Measurements from ENCODE around the gene UTF1. TPM values are rescaled to one million over a fixed set of nuclear protein-coding genes. Genes with fewer than 3 reads are reported as not detected.
"Not testable (repeated sequence)": the region's sequence is repeated elsewhere in the genome, so short reads cannot be mapped to it uniquely, and the experiment has no call there.

UTF1 gene
- total RNA-seq, 1 experiment from 2014 or later: not detected

DNA sequence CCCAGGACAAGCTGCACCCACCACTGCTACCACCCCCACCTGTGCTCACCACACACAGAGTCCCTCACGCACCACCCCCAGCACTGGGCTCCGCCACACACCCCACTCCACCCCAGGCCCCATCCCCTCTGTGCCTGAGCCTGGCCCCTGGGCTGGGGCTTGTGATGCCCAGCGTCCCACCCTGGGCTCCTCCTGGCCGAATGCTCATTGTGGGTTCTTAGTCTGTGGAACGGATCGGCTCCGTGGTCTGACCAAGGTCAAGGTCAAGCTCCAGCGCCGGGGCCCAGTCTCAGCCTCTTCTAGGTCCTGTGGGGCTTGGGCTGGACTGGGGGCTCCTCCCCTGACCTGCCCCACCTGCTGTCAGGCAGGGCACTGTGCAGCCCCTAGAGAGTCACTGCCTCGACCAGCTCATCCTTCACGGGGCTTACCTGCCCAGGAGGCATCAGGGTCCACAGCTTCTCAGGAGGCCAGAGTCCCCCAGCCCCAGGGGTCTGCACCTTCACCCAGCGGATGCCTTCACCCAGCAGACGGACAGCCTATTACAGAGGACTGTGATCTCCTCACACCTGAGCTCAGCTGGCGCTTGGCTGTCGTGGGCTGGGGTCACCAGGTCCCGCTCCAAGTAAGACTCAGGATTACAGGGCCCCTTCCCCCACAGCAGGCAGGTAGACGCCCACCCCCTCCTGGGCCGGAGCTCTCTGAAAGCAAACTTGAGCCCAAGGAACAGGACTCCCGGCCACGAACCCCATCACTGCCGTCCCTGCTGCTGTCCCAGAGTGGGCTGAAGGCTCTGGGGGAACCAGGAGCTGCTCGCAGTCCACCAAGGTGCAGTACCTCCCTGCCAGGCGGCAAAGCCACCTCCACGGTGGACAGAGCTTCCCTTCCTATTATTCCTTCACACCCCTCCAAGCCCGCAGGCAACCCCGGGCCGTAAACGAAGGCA, 15.3 kb upstream of the UTF1 start:
- H3K36me3 ChIP-seq: no peaks in the 10 kb centered on the region
- H3K27me3 ChIP-seq: no peaks in the 10 kb centered on the region
- no peak for DNase-seq
- H3K4me3 ChIP-seq: no peak overlapping the region
- no peaks in the 10 kb centered on the region for H3K9me3 ChIP-seq

DNA sequence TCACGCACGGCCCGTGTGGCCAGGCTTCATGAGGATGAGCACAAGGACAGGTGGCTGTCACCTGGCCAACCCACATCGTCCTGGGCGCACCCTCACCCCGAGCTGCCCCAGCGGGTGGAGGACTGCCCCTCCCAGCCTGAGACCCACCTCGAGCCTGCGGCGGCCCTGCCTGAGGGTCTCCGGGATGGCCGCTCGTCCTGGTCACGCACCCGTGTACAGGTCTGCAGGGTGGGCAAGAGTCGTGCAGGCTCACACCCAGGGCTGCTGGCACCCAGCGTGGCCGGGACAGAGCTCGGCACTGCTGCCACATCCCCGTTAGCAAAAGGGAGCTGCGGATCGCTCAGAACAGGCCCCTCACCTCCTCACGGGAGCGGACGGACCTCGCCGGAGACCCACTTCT, 14.4 kb upstream of the UTF1 start:
- no peaks in the 10 kb centered on the region for H3K9me3 ChIP-seq
- DNase-seq: no peak
- H3K4me3 ChIP-seq: no peak overlapping the region
- no peaks in the 10 kb centered on the region for H3K36me3 ChIP-seq
- no peaks in the 10 kb centered on the region for H3K27me3 ChIP-seq

DNA sequence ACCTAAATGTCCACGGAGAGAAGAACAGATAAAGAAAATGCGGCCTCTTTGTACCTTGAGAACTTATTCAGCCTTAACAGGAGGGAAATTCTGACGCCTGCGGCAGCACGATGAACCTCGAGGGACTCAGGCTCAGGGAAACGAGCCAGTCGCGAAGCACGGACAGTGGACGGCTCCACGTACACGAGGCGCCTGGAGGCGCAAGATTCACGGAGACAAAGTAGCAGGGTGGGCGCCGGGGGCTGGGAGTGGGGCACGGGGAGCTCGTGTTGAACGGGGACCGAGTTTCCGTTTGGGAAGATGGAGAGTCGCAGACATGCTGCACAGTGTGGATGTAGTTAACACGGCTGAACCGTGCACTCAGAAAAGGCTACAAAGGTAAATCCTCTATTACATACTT, 13.2 kb upstream of the UTF1 start:
- DNase-seq: no peak
- Histone ChIP-seq H3K4me3 (no peak overlapping the region), H3K36me3 (no peaks in the 10 kb centered on the region)

DNA sequence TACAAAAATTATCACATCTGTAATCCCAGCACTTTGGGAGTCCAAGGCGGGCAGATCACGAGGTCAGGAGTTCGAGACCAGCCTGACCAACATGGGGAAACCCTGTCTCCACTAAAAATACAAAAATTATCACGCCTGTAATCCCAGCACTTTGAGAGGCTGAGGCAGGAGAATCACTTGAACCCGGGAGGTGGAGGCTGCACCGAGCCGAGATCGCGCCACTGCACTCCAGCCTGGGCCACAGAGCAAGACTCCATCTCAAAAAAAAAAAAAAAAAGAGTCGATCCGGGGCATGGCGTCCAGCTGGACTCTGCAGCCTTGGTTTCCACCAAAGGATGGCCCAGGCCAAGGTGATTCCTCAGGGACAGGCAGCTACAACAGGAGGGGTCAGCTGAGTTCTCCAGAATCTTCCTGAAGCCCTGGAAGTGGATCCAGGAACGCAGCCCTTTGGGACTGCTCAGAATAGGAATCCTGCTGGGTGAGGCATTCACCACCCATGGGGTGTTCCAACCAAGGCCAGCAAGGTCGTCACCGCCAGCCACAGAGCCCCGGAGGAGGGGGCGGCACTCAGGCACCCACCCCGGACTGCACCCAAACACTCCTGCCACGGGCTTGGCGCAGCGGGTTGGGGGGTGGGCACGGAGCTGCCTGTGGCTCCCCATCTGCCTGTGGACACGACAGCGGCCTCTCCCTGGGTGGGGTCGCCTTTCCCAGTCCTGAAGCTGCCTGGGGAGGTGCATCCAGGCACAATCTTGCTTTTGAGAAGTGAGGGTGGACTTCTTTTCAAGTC, 12.0 kb upstream of the UTF1 start:
- H3K36me3 ChIP-seq: no peaks in the 10 kb centered on the region
- H3K9me3 ChIP-seq: no peaks in the 10 kb centered on the region
- no peak for DNase-seq
- no peaks in the 10 kb centered on the region for H3K27me3 ChIP-seq
- no peak overlapping the region for H3K4me3 ChIP-seq

More for the DNA sequence above, 13.2 kb upstream of the UTF1 start:
- Histone ChIP-seq H3K9me3 (no peaks in the 10 kb centered on the region), H3K27me3 (no peaks in the 10 kb centered on the region)

DNA sequence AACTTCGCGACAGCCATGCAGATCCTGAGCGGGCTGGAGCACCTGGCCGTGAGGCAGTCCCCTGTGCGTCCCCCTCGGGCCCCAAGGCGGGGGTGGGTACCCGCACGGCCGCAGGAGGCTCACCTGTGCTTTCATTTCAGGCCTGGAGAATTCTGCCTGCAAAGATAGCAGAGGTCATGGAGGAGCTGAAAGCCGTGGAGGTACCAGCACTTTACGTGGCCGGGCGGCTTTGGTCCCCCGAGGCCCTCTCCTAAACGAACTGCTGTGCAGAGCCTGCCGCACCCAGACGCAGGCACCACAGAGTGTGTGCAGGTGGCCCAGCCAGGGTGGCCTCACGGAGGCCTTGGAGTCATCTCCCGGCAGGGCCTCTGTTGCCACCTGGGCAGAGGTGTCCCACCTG, 11.1 kb upstream of the UTF1 start:
- H3K27me3 ChIP-seq: no peaks in the 10 kb centered on the region
- H3K9me3 ChIP-seq: no peaks in the 10 kb centered on the region
- no peak for DNase-seq
- H3K4me3 ChIP-seq: no peak overlapping the region
- H3K36me3 ChIP-seq: no peaks in the 10 kb centered on the region

DNA sequence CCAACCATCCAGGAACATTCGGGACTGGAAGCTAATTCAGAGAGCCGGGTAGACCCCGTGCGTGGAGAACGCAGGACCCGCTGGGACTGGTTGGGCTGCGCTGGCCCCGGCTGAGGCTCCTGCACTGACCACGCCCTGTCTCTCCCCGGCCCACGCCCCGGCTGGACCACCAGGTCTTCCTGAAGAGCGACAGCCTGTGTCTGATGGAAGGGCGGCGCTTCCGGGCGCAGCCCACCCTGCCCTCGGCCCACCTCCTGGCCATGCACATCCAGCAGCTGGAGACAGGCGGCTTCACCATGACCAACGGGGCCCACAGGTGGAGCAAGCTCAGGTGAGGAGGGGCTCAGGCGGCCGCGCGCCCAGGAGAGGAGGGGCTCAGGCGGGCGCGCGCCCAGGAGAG, 10.2 kb upstream of the UTF1 start:
- H3K27me3 ChIP-seq: no peaks in the 10 kb centered on the region
- no peak overlapping the region for H3K4me3 ChIP-seq
- no peak for DNase-seq
- H3K9me3 ChIP-seq: no peaks in the 10 kb centered on the region
- H3K36me3 ChIP-seq: no peaks in the 10 kb centered on the region

DNA sequence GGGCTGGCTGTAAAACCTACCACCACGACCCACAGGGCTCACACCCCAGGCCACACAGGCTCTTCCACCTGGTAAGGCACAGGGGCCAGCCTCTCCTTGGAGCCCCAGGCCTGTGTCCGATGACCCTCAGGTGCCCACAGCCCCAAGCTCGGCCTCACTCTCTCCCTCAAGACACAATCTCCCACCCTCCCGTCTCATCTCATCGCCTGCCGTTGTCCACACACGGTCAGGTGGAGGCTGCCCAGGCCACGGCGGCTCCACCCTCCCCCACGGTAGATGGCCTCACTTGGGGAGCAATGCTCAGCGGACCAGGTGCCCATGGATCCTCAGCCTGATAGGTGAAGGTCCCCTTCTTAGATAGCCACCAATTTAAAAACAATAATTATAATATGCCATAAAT, 8.7 kb upstream of the UTF1 start:
- no peak for DNase-seq
- Histone ChIP-seq H3K27me3 (no peaks in the 10 kb centered on the region), H3K9me3 (no peaks in the 10 kb centered on the region), H3K4me3 (no peak overlapping the region), H3K36me3 (no peaks in the 10 kb centered on the region)

DNA sequence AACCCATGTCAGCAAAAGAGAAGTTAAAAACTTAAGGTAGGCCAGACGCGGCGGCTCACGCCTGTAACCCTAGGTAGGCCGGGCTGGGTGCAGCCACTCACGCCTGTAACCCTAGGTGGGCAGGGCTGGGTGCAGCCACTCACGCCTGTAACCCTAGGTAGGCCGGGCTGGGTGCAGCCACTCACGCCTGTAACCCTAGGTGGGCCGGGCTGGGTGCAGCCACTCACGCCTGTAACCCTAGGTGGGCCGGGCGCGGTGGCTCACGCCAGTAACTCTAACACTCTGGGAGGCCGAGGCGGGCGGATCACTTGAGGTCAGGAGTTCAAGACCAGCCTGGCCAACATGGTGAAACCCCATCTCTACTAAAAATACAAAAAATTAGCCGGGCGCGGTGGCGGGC, 8.3 kb upstream of the UTF1 start:
- H3K4me3 ChIP-seq, H3K27me3 ChIP-seq: not testable (repeated sequence)

DNA sequence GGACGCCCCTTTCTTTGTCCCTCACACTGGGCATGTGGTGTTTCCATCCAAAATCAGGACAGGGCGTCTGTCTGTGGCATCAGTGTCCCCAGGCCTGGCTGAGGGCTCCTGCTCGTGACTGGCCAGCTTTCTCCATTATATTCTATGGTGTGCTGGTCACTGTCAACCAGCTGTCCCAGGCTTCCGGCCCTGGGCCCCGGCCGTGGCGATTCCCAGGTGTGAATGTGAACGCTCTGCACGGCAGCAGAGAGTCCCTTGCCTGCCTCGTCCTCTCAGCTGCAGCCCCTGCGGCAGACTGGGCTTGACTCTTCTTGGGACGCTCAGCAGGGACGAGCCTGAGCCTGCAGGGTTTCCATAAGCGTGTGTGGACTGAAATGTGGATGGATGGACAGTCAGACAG, 5.9 kb upstream of the UTF1 start:
- H3K9me3 ChIP-seq: no peaks in the 10 kb centered on the region
- no peaks in the 10 kb centered on the region for H3K36me3 ChIP-seq
- H3K4me3 ChIP-seq: no peak overlapping the region
- H3K27me3 ChIP-seq: peaks cover under 1% of the 10 kb centered on the region
- no peak for DNase-seq

More for the DNA sequence above, 8.3 kb upstream of the UTF1 start:
- DNase-seq, H3K9me3 ChIP-seq, H3K36me3 ChIP-seq: not testable (repeated sequence)

DNA sequence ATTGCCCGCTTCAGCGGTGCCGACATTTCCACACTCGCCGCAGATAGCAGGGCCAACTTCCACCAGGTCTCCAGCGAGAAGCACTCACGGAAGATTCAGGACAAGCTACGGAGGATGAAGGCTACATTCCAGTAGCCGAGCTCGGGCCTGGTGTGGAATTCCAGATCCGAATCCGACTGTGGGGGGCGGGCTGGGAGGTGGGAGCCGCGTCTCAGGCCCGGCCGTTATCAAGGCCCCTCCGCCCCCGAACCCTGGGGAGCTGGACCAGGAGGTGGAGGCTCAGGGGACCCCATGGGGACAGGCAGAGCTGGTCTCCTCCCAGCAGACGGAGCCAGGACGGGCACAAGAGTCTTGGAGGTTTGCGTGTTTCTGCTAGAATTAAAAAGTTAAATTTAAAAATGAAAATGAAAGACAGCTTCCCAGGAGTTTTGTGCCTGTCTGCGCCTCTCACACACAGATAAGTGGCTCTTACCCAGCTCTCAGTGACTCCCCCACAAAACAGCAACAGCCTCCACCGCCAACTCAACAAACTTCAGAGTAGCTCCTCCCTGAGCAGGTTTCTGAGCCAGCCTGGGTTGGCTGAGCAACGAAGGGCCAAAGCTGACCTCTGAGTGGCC, 5.2 kb upstream of the UTF1 start:
- no peak for DNase-seq
- Histone ChIP-seq H3K27me3 (peaks cover 5% of the 10 kb centered on the region), H3K4me3 (no peak overlapping the region)

DNA sequence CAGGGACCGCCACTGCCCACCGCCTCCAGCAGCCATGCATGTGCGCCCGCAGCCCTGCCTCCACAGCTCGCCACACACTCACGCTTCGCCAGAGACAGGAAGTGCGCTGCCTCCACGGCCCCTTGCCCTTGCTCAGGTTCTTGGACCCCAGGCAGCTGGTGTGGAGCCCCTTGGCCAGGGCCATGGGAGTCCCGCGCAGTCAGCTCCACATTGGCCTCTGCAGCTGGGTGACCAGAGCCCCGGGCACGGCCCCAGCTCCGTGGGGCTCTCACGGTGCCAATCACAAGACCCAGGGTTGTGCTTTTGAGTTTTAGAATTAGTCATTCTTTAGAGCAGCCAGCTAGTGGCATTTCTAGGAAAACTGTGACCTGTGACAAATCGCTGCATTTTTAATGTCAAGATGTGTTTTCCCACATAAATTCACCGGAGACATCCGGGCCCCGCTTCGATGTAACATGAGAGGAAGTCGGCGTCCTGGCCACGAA, 4.3 kb upstream of the UTF1 start:
- no peak for DNase-seq
- peaks cover 5% of the 10 kb centered on the region for H3K27me3 ChIP-seq
- no peak overlapping the region for H3K4me3 ChIP-seq
- no peaks in the 10 kb centered on the region for H3K9me3 ChIP-seq
- no peaks in the 10 kb centered on the region for H3K36me3 ChIP-seq

More for the DNA sequence above, 5.2 kb upstream of the UTF1 start:
- H3K9me3 ChIP-seq: no peaks in the 10 kb centered on the region
- no peaks in the 10 kb centered on the region for H3K36me3 ChIP-seq

DNA sequence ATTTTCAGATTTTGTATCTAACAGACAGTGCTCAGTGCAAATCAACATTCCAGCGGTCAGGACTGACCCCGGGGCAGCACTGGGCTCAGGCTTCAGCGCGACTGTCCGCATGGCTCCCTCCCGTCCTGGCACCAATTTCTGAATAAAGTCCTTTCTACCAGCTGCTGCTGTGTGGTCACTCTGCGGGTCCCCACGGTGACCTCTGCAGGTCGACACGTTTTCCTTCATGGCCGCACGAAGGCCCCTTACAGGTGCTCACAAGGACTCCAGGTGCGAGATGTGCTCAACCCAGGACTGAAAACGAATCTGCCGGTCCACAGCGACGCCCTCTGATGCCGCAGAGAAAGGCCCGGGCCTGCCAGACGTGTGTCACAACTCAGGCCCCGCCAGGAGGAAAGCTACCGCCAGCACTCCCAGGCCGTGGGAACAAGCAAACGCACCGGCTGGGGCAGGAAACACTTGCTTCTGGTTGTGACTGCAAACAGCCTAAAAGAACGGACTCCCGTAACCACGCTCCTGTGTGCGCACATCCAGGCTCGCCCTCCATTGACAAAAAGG, 3.7 kb upstream of the UTF1 start:
- no peak for DNase-seq
- no peak overlapping the region for H3K4me3 ChIP-seq
- no peaks in the 10 kb centered on the region for H3K36me3 ChIP-seq
- peaks cover 5% of the 10 kb centered on the region for H3K27me3 ChIP-seq
- H3K9me3 ChIP-seq: no peaks in the 10 kb centered on the region

DNA sequence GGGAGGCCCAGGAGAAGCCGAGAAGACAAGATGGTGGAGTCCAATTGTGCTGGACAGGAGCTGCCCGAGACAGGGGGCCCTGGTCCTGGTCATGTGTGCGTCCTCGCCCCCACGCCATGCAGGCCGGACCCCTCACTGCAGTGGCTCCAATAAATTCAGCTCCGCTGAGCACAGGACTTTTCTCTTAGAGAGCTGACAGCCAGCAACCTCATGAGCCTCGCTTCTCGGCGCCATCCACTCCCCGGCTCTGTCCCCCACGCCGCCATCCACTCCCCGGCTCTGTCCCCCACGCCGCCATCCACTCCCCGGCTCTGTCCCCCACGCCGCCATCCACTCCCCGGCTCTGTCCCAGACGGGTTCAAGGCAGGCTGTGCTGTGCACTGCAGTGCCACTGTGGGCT, 2.8 kb upstream of the UTF1 start:
- H3K27me3 ChIP-seq: peaks cover 5% of the 10 kb centered on the region
- H3K4me3 ChIP-seq: no peak overlapping the region
- no peaks in the 10 kb centered on the region for H3K36me3 ChIP-seq
- no peak for DNase-seq
- H3K9me3 ChIP-seq: no peaks in the 10 kb centered on the region

DNA sequence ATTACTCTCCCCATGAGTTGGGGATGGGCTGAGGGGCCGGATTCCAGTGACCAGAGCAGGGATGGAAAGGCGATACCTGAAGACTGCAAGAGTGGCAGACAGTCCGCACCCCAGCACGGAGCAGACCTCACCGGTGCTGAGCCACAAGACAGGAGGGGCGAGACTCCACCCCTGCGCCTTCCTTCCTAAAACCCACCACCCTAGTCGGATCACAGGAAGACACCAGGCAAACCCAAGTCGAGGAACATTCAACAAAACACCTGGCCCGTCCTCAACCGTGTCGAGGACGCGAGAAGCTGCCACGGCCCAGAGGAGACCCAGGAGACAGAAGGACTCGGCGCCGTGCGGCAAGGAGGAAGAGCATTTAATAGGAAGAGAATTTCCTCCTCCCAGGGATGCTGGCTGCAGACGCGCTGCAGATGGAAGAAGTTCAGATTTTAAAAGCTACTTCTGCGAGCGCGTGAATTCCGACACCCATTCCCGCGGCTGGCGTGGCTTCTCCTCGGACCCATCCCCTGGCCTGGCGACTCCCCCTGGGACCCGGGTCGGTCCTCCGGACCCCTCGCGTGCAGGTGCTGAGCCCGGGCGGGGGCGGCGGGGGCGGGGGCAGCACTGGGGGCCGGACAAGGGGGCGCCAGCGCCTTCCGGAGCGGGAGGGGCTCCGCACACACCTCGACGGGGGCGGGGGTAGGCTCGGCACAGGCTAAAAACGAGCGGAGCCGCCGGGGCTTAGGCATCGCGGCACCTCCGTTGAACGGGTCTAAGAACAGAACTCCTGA, 563 bp upstream of the UTF1 start:
- Histone ChIP-seq H3K36me3 (no peaks in the 10 kb centered on the region), H3K27me3 (peaks cover 5% of the 10 kb centered on the region), H3K4me3 (no peak overlapping the region), H3K9me3 (no peaks in the 10 kb centered on the region)
- DNase-seq: no peak

DNA sequence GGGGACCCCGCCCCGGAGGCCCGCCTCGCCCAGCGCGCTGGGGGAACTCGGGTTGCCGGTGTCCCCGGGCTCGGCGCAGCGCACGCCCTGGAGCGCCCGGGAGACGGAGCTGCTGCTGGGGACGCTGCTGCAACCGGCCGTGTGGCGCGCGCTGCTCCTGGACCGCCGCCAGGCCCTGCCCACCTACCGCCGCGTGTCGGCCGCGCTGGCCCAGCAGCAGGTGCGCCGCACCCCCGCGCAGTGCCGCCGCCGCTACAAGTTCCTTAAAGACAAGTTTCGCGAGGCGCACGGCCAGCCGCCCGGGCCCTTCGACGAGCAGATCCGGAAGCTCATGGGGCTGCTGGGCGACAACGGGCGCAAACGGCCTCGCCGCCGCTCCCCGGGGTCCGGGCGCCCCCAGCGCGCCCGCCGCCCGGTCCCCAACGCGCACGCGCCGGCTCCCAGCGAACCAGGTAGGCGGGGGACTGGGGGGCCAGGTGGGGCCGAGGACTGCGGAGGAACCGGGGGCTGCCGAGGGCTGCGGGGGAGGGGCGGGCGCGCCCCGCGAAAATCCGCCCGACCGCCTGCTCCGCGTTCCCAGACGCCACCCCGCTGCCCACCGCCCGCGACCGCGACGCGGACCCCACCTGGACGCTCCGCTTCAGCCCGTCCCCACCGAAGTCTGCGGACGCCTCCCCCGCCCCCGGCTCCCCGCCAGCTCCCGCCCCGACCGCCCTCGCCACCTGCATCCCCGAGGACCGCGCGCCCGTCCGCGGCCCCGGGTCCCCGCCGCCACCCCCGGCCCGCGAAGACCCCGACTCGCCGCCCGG, 574 bp downstream of the UTF1 start:
- H3K9me3 ChIP-seq: no peaks in the 10 kb centered on the region
- no peak for DNase-seq

More for the DNA sequence above, 574 bp downstream of the UTF1 start:
- H3K4me3 ChIP-seq: no peak overlapping the region
- H3K27me3 ChIP-seq: peaks cover 5% of the 10 kb centered on the region
- no peaks in the 10 kb centered on the region for H3K36me3 ChIP-seq

Data from MG63 (cell line).